ENCODE measurements around the gene SEMA3B.

GRCh38 chr3:50266836-50267235, 2.1 kb upstream of the SEMA3B start:
- no peak for TF ChIP-seq CTCF (conservative IDR thresholded peaks at IDR 0.05; ENCODE audit: low read depth in 2 of 2)
- TF ChIP-seq EZH2 (IDR thresholded peaks at IDR 0.05; ENCODE audit: low read depth, unreplicated experiment): no peak
- TF ChIP-seq, protein P1, sequence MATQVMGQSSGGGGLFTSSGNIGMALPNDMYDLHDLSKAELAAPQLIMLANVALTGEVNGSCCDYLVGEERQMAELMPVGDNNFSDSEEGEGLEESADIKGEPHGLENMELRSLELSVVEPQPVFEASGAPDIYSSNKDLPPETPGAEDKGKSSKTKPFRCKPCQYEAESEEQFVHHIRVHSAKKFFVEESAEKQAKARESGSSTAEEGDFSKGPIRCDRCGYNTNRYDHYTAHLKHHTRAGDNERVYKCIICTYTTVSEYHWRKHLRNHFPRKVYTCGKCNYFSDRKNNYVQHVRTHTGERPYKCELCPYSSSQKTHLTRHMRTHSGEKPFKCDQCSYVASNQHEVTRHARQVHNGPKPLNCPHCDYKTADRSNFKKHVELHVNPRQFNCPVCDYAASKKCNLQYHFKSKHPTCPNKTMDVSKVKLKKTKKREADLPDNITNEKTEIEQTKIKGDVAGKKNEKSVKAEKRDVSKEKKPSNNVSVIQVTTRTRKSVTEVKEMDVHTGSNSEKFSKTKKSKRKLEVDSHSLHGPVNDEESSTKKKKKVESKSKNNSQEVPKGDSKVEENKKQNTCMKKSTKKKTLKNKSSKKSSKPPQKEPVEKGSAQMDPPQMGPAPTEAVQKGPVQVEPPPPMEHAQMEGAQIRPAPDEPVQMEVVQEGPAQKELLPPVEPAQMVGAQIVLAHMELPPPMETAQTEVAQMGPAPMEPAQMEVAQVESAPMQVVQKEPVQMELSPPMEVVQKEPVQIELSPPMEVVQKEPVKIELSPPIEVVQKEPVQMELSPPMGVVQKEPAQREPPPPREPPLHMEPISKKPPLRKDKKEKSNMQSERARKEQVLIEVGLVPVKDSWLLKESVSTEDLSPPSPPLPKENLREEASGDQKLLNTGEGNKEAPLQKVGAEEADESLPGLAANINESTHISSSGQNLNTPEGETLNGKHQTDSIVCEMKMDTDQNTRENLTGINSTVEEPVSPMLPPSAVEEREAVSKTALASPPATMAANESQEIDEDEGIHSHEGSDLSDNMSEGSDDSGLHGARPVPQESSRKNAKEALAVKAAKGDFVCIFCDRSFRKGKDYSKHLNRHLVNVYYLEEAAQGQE (IDR thresholded peaks at IDR 0.05; ENCODE audit: unreplicated experiment): no peak
- no peak for TF ChIP-seq JUNB (IDR thresholded peaks at IDR 0.05; ENCODE audit: unreplicated experiment)
- no peak for TF ChIP-seq POLR2AphosphoS5 (IDR thresholded peaks at IDR 0.05; ENCODE audit: low read depth)
- TF ChIP-seq EZH2phosphoT487 (IDR thresholded peaks at IDR 0.05; ENCODE audit: unreplicated experiment): no peak
- no peak for TF ChIP-seq CREB1 (CRISPR knock-in tag; IDR thresholded peaks at IDR 0.05; ENCODE audit: low read depth)
- no peak for TF ChIP-seq NANOG (IDR thresholded peaks at IDR 0.05; ENCODE audit: borderline replicate concordance)
- no peak for TF ChIP-seq STAT1 (IDR thresholded peaks at IDR 0.05; ENCODE audit: unreplicated experiment)
